SK-N-SH (cell line): ENCODE results near the gene AGBL4. TPM values are rescaled to one million over a fixed set of nuclear protein-coding genes. Genes with fewer than 3 reads are reported as not detected.

Experiments
- CTCF ChIA-PET: fragments of 300-600, 350-600 bp; formaldehyde crosslinking; extraction: SDS; loops from one replicate; lab custom pipeline; 2021; lab: Yijun Ruan, JAX
- POLR2A ChIA-PET: fragments of 350-600 bp; sonication (Branson Sonifier 250); formaldehyde crosslinking; extraction: SDS; loops from one replicate; lab custom pipeline; 2020; ENCODE audit warnings: antibody characterized with exemption, inconsistent platforms; lab: Yijun Ruan, JAX
- DNase-seq: peaks from one replicate; pipeline ENCODE4 v3.0.0; 2012
- H2AFZ ChIP-seq: fragments of 200-600 bp; sonication (generic); 2 replicates; pipeline ENCODE4 v1.8.1; 2016; ENCODE audit warnings: antibody characterized with exemption, mild to moderate bottlenecking, low read depth
- H3F3A ChIP-seq: fragments of 200-600 bp; sonication (generic); replicated peaks from 2 replicates; pipeline ENCODE3; 2016; ENCODE audit warnings: antibody characterized with exemption, mild to moderate bottlenecking; ENCODE audit not compliant: insufficient read depth
- H3K27ac ChIP-seq, 2 experiments: fragments of 200-500 bp in 1 of 2; fragments of 200-600 bp in 1 of 2; sonication (Bioruptor generic) in 1 of 2; sonication (generic), shearing (Covaris generic) in 1 of 2; 2 replicates each; pipeline versions ENCODE4 v1.5.1 to v1.6.1; 2014 to 2016; ENCODE audit warnings: low read depth in 2 of 2, inconsistent platforms in 1 of 2, low read length in 1 of 2, mild to moderate bottlenecking in 1 of 2, mixed read lengths in 1 of 2
- H3K27me3 ChIP-seq: fragments of 200-600 bp; sonication (generic), shearing (Covaris generic); 2 replicates; pipeline ENCODE4 v1.6.1; 2016; ENCODE audit warnings: mixed run types; ENCODE audit not compliant: insufficient read depth
- H3K36me3 ChIP-seq, 2 experiments: fragments of 200-500 bp in 1 of 2; fragments of 200-600 bp in 1 of 2; sonication (Bioruptor generic) in 1 of 2; sonication (generic) in 1 of 2; replicated peaks in 1 of 2; 2 replicates each; pipeline versions ENCODE3 to v1.5.1; 2014 to 2016; ENCODE audit warnings: low read length in 1 of 2, mild to moderate bottlenecking in 1 of 2; ENCODE audit not compliant: insufficient read depth in 2 of 2, control insufficient read depth in 1 of 2
- H3K4me1 ChIP-seq, 2 experiments: fragments of 200-500 bp in 1 of 2; fragments of 200-600 bp in 1 of 2; sonication (Bioruptor generic) in 1 of 2; sonication (generic), shearing (Covaris generic) in 1 of 2; 2 replicates each; pipeline versions ENCODE4 v1.5.1 to v1.6.1; 2014 to 2016; ENCODE audit warnings: low read depth in 1 of 2, low read length in 1 of 2, mixed run types in 1 of 2; ENCODE audit not compliant: insufficient read depth in 2 of 2, control insufficient read depth in 1 of 2
- H3K4me2 ChIP-seq: fragments of 200-600 bp; sonication (generic), shearing (Covaris generic); 2 replicates; pipeline ENCODE4 v1.6.1; 2017; ENCODE audit warnings: mixed run types
- H3K4me3 ChIP-seq, 2 experiments: fragments of 200-500 bp in 1 of 2; fragments of 200-600 bp in 1 of 2; sonication (Bioruptor generic) in 1 of 2; sonication (generic), shearing (Covaris generic) in 1 of 2; 2 replicates each; pipeline versions ENCODE4 v1.5.1 to v1.8.1; 2014 to 2016; ENCODE audit warnings: low read depth in 2 of 2, inconsistent platforms in 1 of 2, low read length in 1 of 2, mild to moderate bottlenecking in 1 of 2, mixed read lengths in 1 of 2, moderate library complexity in 1 of 2
- H3K79me2 ChIP-seq: fragments of 200-600 bp; sonication (generic); 2 replicates; pipeline ENCODE4 v1.8.1; 2017; ENCODE audit warnings: mild to moderate bottlenecking; ENCODE audit not compliant: insufficient read depth
- H3K9ac ChIP-seq: fragments of 200-600 bp; sonication (generic); 2 replicates; pipeline ENCODE4 v1.6.1; 2017; ENCODE audit warnings: mixed run types
- H3K9me2 ChIP-seq: fragments of 200-600 bp; sonication (generic); 2 replicates; pipeline ENCODE4 v1.6.1; 2017; ENCODE audit warnings: mixed run types
- H3K9me3 ChIP-seq: fragments of 200-600 bp; sonication (generic); 2 replicates; pipeline ENCODE4 v1.6.1; 2017; ENCODE audit warnings: mixed run types, mild to moderate bottlenecking, moderate library complexity
- H4K20me1 ChIP-seq: fragments of 200-600 bp; sonication (generic); 2 replicates; pipeline ENCODE4 v1.6.1; 2017; ENCODE audit warnings: mild to moderate bottlenecking, mixed run types; ENCODE audit not compliant: insufficient read depth
- CHD2 ChIP-seq: fragments of 150-350 bp; IDR thresholded peaks from 2 replicates; pipeline ENCODE4 v1.6.1; 2018; ENCODE audit warnings: low read length; ENCODE audit not compliant: partially characterized antibody
- ELF1 ChIP-seq: IDR thresholded peaks from 2 replicates; pipeline ENCODE4 v1.4.0; 2012
- GABPA ChIP-seq: IDR thresholded peaks from 2 replicates; pipeline ENCODE4 v1.4.0; 2012; ENCODE audit warnings: low read depth, mild to moderate bottlenecking
- JUND ChIP-seq: IDR thresholded peaks from 2 replicates; pipeline ENCODE4 v1.4.0; 2012
- MAX ChIP-seq: IDR thresholded peaks from 2 replicates; pipeline ENCODE4 v1.4.0; 2012; ENCODE audit warnings: low read depth
- NFIC ChIP-seq: IDR thresholded peaks from 2 replicates; pipeline ENCODE4 v1.4.0; 2012; ENCODE audit warnings: borderline replicate concordance
- NRF1 ChIP-seq: IDR thresholded peaks from 2 replicates; pipeline ENCODE4 v1.6.1; 2012; ENCODE audit warnings: low read depth, mild to moderate bottlenecking, low read length
- RAD21 ChIP-seq: IDR thresholded peaks from 2 replicates; pipeline ENCODE4 v1.6.1; 2012; ENCODE audit warnings: mild to moderate bottlenecking, low read length
- RCOR1 ChIP-seq: fragments of 150-350 bp; IDR thresholded peaks from 2 replicates; pipeline ENCODE4 v1.6.1; 2017; ENCODE audit warnings: antibody characterized with exemption, low read length
- REST ChIP-seq: IDR thresholded peaks from 2 replicates; pipeline ENCODE4 v1.6.1; 2012; ENCODE audit warnings: mild to moderate bottlenecking, low read depth, low read length, moderate library complexity
- RXRA ChIP-seq: IDR thresholded peaks from 2 replicates; pipeline ENCODE4 v1.4.0; 2012; ENCODE audit warnings: low read depth, mild to moderate bottlenecking, borderline replicate concordance
- SIN3A ChIP-seq: IDR thresholded peaks from 2 replicates; pipeline ENCODE4 v1.6.1; 2012; ENCODE audit warnings: low read depth, mild to moderate bottlenecking, low read length, moderate library complexity, borderline replicate concordance
- TAF1 ChIP-seq: IDR thresholded peaks from 2 replicates; pipeline ENCODE4 v1.6.1; 2012; ENCODE audit warnings: low read depth, mild to moderate bottlenecking, low read length, moderate library complexity, borderline replicate concordance
- TCF12 ChIP-seq: IDR thresholded peaks from 2 replicates; pipeline ENCODE4 v1.4.0; 2012
- TEAD4 ChIP-seq: IDR thresholded peaks from 2 replicates; pipeline ENCODE4 v1.4.0; 2012; ENCODE audit warnings: mild to moderate bottlenecking, borderline replicate concordance; ENCODE audit not compliant: insufficient read depth
- USF2 ChIP-seq: fragments of 150-350 bp; IDR thresholded peaks from 2 replicates; pipeline ENCODE4 v1.6.1; 2017; ENCODE audit warnings: antibody characterized with exemption, low read length, low read depth, borderline replicate concordance
- YY1 ChIP-seq: IDR thresholded peaks from 2 replicates; pipeline ENCODE4 v1.4.0; 2012; ENCODE audit warnings: low read depth, mild to moderate bottlenecking
- WGBS: methylation state at CpG from one replicate; pipeline ENCODE4 v1.1.6; 2017; ENCODE audit warnings: low lambda C conversion rate; 5-methylcytosine and 5-hydroxymethylcytosine counted together
- polyA plus RNA-seq, 3 experiments: library from polyadenylated mRNA; depleted of rRNA; stranded (reverse); fragments of >200 nt; gene quantifications; 2 replicates each; pipeline ENCODE4 v1.2.3, GENCODE V29; 2012

The AGBL4 gene
- polyA plus RNA-seq, 1 of the 3 experiments (the other 2 are of a cell fraction) = 0.07 TPM

GRCh38 chr1:48978413-48978812 is 1045.3 kb downstream of the AGBL4 start:
- Histone ChIP-seq H3K9me3 (no peaks in the 10 kb centered on the region), H3K27ac (no peak overlapping the region), H3K36me3 (no peaks in the 10 kb centered on the region), H3K27me3 (no peaks in the 10 kb centered on the region), H3K4me2 (no peak overlapping the region), H3K4me1 (peaks cover 0 to 2% of the 10 kb centered on the region in 2 experiments; a peak in 1 of 4 replicates), H3K4me3 (no peak overlapping the region), H3K9me2 (no peaks in the 10 kb centered on the region), H3F3A (no peaks in the 10 kb centered on the region), H2AFZ (0 out of 2 replicates have a peak overlapping the region, but pooled peaks have one; percentile 47), H3K9ac (no peak overlapping the region), H4K20me1 (no peaks in the 10 kb centered on the region), H3K79me2 (no peaks in the 10 kb centered on the region)
- no peak for DNase-seq
- CTCF ChIA-PET = no interaction called here
- 78% methylated on average over 2 of the region's 2 CpGs for WGBS
- no peak for TF ChIP-seq SIN3A
- no peak for TF ChIP-seq NFIC
- TF ChIP-seq RAD21 = no peak
- TF ChIP-seq CHD2 = no peak
- no peak for TF ChIP-seq TEAD4
- TF ChIP-seq NRF1 = no peak
- TF ChIP-seq GABPA = no peak
- POLR2A ChIA-PET = no interaction called here

GRCh38 chr1:48977273-48977672 is 1046.5 kb downstream of the AGBL4 start:
- no peak for DNase-seq
- Histone ChIP-seq H3K9me2 (no peaks in the 10 kb centered on the region), H3K4me3 (no peak overlapping the region), H3K4me1 (peaks cover 0 to 2% of the 10 kb centered on the region in 2 experiments; a peak in 1 of 4 replicates)
- WGBS = 87% methylated on average over 2 of the region's 2 CpGs
- no peak for TF ChIP-seq NRF1
- no peak for TF ChIP-seq YY1
- TF ChIP-seq RCOR1 = no peak
- no peak for TF ChIP-seq TAF1
- TF ChIP-seq GABPA = no peak
- no peak for TF ChIP-seq USF2
- no peak for TF ChIP-seq MAX
- no peak for TF ChIP-seq TEAD4
- no peak for TF ChIP-seq RAD21
- TF ChIP-seq REST = no peak
- TF ChIP-seq JUND = no peak
- no peak for TF ChIP-seq ELF1
- TF ChIP-seq SIN3A = no peak
- no peak for TF ChIP-seq RXRA
- no peak for TF ChIP-seq TCF12
- TF ChIP-seq, all 33 proteins: peak for 0
- Histone ChIP-seq H2AFZ (no peak overlapping the region), H3K79me2 (no peaks in the 10 kb centered on the region), H4K20me1 (no peaks in the 10 kb centered on the region), H3K9me3 (no peaks in the 10 kb centered on the region), H3K27ac (no peak overlapping the region), H3K27me3 (no peaks in the 10 kb centered on the region), H3K9ac (no peak overlapping the region), H3F3A (no peaks in the 10 kb centered on the region), H3K36me3 (no peaks in the 10 kb centered on the region), H3K4me2 (no peak overlapping the region)
- POLR2A ChIA-PET = no interaction called here
- CTCF ChIA-PET = no interaction called here
